Stimulated activated CD4-positive, alpha-beta T cell treated with anti-CD3 and anti-CD28 coated beads, Interleukin-15, amount 100 ng/mL, for 24 hours (primary cell): ENCODE measurements around the gene CYP2A6.
"Not testable (repeated sequence)": the region's sequence is repeated elsewhere in the genome, so short reads cannot be mapped to it uniquely, and the experiment has no call there.

Source experiments
- DNase-seq: peaks from one replicate; pipeline ENCODE4 v3.0.0-alpha.2; 2020

Gene CYP2A6, protein sequence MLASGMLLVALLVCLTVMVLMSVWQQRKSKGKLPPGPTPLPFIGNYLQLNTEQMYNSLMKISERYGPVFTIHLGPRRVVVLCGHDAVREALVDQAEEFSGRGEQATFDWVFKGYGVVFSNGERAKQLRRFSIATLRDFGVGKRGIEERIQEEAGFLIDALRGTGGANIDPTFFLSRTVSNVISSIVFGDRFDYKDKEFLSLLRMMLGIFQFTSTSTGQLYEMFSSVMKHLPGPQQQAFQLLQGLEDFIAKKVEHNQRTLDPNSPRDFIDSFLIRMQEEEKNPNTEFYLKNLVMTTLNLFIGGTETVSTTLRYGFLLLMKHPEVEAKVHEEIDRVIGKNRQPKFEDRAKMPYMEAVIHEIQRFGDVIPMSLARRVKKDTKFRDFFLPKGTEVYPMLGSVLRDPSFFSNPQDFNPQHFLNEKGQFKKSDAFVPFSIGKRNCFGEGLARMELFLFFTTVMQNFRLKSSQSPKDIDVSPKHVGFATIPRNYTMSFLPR

DNA sequence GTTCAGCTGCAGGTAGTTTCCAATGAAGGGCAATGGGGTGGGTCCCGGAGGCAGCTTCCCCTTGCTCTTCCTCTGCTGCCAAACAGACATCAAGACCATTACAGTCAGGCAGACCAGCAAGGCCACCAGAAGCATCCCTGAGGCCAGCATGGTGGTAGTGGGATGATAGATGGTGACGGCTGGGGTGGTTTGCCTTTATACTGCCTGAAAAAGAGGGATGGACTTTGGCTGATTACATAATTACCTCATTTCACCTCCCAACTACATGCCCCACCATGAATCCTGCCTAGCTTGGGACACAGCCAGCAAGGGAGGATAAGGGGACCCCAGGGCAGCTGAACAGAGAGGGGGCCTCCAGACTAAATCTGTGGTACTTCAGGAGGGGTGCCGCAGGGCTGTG is at the start of gene CYP2A6:
Gene CYP2A6, minus strand, starts transcription at position 171 of the 400 bp plus-strand sequence. Its CDS starts 21 bp downstream, at position 150.
- DNase-seq = not testable (repeated sequence)

DNA sequence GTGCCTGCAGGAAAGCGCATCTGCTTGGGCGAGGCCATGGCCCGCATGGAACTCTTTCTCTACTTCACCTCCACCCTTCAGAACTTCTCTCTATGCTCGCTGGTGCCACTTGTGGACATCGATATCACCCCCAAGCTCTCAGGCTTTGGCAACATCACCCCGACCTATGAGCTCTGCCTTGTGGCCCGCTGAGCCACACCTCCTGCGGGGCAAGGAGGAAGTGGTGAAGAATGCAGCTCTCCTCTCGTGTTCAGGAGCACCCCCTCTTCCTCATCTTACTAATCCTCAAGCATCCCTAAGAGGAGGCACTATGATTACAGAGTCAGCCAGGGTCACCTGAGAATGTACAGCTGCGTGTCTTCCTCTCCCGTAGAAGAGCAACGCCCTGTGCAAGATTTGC is 49.7 kb upstream of the CYP2A6 start:
- DNase-seq = peak; percentile 13

DNA sequence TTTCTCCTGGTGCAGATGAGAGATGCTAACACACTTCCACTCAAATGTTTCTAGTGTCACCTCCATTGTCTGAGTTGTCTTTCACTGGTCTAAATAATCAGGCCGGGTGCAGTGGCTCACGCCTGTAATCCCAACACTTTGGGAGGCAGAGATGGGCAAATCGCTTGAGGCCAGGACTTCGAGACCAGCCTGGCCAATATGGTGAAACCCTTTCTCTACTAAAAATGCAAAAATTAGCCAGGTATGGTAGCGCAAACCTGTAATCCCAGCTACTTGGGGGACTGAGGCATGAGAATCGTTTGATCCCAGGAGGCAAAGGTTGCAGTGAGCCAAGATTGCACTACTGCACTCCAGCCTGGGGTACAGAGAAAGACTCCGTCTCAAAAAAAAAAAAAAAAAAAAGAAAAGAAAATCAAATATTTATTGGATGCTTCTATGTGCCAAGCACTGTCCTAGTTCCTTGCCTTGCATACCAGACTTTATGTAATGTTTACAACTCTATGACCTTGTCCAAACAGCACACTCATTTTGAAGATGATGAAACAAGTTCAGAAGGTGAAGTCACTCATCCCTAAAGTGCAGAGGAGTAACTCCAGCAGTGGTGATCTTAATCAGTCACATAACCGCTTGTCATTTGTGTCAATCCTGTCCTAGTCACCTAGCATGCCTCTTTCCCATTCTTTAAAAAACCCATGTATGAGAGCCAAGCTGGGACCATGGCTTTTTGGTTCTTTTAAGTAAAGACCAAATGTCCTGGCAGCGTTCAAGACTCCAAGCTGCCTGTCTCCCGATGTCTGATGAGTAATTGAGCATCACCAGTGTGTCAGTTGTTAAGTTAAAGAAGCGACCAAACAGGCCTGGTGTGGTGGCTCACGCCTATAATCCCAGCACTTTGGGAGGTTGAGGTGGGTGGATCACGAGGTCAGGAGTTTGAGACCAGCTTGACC is 46.9 kb upstream of the CYP2A6 start:
- DNase-seq = not testable (repeated sequence)

DNA sequence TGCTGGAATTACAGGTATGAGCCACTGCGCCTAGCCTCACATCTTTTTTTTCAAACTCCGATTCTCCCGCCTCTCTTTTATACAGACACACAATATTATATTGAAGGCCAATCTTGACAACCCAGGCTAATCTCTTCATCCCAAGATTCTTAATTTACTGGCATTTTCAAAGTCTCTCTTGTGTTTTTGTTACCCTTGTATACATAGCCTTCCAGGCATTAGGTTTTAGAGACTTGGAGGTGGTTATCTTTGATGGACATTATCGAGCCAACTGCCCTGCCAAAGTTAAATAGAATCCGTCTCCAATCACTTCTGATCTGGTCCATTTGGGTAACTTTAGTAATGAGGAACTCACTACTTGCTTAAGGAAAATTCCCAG is 46.2 kb upstream of the CYP2A6 start:
- DNase-seq = no peak

DNA sequence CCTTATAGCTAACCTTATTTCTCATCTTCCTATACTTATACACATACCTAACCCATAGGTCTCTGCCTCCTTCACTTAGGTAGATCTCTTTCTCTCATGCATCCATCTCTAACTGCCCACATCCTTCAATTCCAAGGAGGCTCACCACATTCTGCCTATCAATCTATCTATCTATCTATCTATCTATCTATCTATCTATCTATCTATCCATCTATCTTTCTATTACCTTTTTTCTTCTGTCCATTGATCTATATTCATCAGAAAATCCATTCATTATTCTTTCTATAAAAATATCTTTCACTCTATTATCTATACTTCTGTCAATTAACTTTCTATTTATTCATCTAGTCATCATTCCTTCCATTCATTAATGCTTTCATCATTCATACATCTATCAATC is 42.9 kb upstream of the CYP2A6 start:
- DNase-seq = no peak

DNA sequence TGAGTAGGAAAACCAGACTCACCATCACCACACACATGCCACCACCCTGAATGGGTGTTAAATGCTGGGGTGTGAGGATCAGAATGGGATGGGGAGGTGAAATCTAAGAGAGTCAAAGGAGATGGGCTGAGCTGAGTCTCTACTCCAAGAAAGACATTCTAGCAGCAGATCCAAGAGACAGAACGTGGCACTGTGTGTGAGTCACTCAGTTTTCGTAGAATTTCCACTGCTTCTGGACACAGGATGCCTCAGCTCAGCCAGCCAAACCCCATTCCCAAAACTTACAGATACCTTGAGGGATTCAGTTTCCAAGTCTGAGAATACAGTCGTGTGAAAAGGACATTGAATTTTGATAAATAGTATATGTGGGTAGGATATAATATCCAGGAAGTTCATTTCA is 39.1 kb upstream of the CYP2A6 start:
- DNase-seq = no peak

DNA sequence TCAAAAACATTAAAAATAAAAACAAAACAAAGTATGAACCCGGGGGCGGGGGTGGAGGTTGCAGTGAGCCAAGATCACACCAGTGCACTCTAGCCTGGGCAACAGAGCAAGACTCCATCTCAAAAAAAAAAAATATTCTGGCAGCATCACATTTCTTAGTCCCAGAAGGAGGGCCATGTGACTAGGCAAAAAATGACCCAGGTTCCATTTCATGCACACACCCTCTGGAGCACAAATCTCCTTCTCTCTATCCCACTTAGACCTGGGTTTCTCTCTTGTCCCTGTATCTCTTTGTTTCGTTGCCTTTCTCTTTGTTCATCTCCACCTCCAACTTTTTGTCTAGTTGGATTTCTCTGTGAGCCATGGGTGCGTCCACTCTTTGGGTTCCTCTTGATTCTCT is 37.9 kb upstream of the CYP2A6 start:
- DNase-seq = no peak

DNA sequence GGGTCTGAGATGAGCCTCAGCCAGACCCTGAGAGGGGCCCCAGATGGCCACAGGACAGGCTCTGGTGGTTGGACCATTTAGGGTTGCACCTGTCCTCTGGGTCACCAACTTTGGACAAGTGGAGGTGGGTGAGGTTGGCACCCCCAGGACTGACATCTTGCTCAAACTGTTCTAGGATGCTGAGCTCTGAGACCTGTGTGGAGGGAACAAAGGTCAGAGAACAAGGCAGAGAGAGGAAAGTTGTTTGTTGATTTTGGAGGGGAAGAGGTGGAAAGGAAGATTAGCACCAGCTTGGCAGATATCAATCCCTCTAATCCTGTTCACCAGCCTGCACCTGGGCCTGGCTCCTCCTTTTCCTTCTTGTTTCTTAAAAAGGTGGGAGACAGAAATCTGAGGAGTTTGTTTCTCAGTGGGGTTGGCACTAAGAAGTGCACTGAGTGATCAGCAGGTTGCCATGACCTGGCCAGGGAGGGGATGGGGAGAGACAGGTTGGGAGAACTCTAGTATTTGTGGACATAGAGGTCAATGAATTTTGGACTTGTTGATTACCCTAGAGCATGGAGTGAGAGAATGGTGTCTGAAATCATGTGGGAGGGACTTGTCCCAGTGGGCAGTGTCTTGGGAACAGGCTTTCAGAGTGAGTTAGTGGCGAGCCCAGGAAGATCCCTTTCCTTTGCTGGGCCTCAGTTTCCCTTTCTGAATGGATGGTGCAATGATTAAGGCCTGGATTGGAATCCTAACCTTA is 34.1 kb upstream of the CYP2A6 start:
- not testable (repeated sequence) for DNase-seq

DNA sequence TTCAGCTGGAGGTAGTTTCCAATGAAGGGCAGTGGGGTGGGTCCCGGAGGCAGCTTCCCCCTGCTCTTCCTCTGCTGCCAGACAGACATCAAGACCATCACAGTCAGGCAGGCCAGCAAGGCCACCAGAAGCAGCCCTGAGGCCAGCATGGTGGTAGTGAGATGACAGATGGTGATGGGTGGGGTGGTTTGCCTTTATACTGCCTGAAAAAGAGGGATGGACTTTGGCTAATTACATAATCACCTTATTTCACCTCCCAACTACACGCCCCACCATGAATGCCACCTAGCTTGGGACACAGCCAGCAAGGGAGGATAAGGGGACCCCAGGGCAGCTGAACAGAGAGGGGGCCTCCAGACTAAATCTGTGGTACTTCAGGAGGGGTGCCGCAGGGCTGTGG is 31.8 kb upstream of the CYP2A6 start, which contains the start of gene CYP2A7:
Gene CYP2A7, minus strand, starts transcription at position 170 of the 400 bp plus-strand sequence. Its CDS starts 21 bp downstream, at position 149.
- DNase-seq = not testable (repeated sequence)

DNA sequence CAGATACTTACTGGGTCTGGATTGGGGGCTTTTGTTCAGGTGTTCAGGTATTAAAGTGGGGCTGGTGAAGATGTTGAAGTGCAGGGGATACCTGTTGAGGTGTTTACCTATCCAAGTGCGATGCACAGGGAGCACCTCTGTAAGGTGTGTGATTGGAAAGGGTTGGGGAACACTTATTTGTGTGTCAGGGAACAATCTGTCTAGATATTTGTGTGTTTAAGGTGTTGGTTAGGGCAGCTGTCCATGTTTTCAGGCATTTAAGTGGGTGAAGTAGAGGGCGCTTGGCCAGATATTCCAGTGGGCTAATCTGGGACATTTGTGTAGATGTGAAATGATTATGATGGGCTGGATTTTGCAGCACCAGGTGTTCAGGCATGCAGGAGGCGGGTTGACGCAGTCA is 29.1 kb upstream of the CYP2A6 start:
- not testable (repeated sequence) for DNase-seq

DNA sequence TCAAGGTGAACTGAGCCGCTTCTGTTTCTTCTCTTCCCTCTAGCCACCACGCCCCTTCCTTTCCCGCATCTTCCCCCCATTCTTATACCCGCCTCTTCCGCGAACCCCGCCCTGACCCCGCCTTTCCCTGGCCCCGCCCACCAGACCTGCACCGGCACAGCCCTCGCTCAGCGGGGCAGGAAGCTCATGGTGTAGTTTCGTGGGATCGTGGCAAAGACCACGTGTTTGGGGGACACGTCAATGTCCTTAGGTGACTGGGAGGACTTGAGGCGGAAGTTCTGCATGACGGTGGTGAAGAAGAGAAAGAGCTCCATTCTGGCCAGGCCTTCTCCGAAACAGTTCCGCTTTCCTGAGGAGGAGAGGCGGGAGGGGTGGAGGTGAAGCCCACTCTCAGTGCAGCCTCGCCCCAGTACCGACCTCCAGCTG is 25.3 kb upstream of the CYP2A6 start:
- DNase-seq = peak; percentile 93

DNA sequence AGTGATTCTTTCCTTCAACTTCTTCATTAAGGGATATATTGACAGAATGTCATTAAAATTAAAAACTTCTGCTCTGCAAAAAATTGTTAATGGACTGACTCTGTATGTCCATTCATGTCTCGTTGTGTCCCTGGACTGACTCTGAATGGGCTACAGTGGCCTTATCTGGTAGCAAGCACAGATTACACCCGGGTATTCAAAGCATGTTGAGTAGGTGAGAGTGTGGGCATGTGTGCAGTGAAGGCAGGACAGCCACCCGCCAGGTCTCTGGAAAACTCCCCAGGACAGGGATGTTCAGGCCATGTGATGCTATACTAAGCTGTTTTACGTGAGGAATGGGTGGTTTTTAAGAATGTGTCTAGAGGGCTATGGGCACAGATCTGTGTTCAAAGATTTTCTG is 24.6 kb upstream of the CYP2A6 start:
- not testable (repeated sequence) for DNase-seq

DNA sequence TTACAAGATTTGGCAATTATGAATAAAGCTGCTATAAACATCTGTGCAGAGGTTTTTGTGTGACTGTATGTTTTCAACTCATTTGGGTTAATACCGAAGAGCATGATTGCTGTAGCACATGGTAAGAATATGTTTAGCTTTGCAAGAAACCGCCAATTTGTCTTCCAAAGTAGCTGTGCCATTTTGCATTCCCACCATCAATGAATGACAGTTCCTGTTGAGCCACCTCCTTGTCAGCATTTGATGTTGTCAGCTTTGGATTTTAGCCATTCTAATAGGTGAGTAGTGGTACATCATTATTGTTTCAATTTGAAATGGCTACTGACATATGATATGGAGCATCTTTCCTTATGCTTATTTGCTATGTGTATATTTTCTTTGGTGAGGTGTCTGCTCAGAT is 23.6 kb upstream of the CYP2A6 start:
- DNase-seq = not testable (repeated sequence)

DNA sequence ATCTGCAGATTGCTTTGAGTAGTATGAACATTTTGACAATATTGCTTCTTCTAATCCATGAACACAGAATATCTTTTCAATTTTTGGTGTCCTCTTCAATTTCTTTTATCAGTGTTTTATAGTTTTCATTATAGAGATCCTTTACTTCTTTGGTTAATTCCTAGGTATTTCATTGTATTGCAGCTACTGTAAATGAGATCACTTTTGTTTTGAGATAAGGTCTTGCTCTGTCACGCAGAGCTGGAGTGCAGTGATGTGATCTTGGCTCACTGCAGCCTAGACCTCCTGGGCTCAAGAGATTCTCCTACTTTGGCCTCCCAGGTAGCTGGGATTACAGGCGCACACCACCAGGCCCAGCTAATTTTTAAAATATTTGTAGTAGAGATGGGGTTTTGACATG is 22.0 kb upstream of the CYP2A6 start:
- DNase-seq = no peak

DNA sequence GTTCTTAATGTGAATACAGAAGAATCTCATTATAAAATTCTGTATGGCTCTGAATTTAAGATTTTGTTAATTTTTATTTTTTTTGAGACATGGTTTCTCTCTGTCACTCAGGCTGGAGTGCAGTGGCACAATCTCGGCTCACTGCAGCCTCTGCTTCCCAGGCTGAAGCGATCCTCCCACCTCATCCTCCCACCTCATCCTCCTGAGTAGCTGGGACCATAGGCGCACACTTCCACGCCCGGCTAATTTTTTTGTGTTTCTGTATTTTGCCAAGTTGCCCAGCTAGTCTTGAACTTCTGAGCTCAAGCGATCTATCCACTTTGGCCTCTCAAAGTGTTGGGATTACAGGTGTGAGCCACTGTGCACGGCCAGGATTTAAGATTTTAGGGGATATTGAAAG is 17.5 kb upstream of the CYP2A6 start:
- no peak for DNase-seq

DNA sequence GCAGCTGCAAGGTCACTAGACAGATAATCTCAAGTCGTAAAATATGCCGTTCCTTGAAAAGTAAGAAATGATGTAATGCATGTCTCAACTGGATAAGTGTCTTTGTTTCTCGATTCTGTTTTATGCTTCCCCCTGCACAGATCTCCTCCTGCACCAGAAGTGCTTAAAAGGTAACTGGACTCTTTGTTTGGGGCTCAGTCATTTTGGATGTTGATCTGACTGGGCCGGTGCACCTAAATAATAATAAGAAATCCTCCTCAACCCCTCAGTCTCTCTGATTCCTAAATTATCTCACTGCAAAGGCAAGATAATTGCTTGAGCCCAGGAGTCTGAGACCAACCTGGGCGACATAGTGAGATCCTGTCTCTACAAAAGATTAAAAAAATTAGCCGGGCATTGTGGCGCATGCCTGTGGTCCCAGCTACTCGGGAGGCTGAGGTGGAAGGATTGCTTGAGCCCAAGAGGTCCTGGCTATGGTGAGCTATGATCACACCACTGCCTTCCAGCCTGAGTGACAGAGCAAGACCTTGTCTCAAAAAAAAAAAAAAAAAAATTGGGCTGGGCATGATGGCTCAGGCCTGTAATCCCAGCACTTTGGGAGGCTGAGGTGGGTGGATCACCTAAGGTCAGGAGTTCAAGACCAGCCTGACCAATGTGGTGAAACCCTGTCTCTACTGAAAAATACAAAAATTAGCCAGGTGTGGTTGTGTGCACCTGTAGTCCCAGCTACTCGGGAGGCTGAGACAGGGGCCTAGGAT is 14.7 kb upstream of the CYP2A6 start:
- not testable (repeated sequence) for DNase-seq

DNA sequence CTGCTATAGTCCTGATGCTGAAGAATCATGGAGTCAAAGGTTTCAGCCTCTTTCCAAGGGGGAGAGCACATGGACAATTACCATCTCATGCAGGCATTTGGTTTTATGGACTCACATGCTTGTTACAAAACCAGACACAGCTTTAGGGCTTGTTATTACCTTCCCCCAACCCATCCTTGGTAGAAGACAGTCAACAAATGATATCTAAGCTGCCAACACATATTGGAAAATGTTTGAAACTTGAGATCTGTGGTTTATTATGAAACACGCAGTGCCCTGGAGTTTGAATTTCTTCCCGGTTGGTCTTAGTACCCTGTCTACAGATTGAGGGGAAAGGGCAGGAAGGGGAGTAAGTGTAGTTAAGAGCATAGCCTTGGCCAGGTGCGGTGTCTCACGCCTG is 12.5 kb upstream of the CYP2A6 start:
- no peak for DNase-seq

DNA sequence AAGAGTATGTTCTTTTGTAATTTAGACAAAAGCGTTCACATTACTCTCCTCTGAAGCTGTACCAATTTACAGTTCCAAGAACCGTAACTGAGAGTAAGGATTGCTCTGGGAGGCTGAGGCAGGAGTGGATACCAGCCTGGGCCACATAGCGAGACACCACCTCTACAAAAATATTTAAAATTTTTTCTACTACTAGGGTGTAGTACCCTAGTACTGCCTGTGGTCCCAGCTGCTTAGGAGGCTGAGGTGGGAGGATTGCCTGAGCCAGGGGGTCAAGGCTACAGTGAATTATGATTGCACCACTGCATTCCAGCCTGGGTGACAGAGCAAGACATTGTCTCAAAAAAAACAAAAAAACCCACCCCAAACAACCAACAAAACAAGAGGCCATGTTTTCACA is 12.1 kb upstream of the CYP2A6 start:
- DNase-seq = no peak

DNA sequence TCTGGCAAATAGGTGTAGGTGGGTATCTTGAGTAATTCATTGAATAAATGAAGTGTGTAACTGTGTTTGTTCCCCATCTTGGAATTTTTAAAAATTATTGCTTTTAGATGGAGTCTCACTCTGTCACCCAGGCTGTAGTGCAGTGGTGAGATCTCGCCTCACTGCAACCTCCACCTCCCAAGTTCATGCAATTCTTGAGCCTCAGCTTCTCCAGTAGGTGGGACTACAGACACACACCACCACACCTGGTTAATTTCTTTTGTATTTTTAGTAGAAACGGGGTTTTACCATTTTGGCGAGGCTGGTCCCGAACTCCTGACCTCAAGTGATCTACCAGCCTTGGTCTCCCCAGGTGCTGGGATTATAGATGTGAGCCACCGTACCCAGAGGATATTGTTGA is 7.9 kb upstream of the CYP2A6 start:
- no peak for DNase-seq

DNA sequence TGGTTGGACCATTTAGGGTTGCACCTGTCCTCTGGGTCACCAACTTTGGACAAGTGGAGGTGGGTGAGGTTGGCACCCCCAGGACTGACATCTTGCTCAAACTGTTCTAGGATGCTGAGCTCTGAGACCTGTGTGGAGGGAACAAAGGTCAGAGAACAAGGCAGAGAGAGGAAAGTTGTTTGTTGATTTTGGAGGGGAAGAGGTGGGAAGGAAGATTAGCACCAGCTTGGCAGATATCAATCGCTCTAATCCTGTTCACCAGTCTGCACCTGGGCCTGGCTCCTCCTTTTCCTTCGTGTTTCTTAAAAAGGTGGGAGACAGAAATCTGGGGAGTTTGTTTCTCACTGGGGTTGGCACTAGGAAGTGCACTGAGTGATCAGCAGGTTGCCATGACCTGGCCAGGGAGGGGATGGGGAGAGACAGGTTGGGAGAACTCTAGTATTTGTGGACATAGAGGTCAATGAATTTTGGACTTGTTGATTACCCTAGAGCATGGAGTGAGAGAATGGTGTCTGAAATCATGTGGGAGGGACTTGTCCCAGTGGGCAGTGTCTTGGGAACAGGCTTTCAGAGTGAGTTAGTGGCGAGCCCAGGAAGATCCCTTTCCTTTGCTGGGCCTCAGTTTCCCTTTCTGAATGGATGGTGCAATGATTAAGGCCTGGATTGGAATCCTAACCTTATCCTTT is 2.4 kb upstream of the CYP2A6 start:
- DNase-seq = not testable (repeated sequence)

DNA sequence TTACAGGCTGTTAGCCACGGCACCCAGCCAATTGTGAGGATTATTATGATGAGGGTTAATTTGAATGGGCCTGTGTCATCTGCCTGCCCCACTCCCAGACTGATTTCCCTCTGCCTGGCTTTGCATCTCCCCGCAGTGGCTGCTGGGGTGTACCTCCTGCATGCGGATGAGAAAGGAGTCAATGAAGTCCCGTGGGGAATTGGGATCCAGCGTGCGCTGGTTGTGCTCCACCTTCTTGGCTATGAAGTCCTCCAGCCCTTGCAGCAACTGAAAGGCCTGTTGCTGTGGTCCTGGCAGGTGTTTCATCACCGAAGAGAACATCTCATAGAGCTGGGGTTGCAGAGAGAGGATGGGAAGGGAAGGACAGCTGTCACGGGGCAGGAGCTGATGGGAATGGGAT is 3.5 kb downstream of the CYP2A6 start:
- DNase-seq = not testable (repeated sequence)
